T-helper 1 cell treated with Interleukin-12 subunit alpha and Interleukin-12 subunit beta and Interleukin-4 antibody, amounts not matched to agents 30 ng/mL and 1 ng/mL, for 36 hours (primary cell): Measurements from ENCODE around the gene CSF1R. TPM values are rescaled to one million over a fixed set of nuclear protein-coding genes. Genes with fewer than 3 reads are reported as not detected.
"Not testable (repeated sequence)": the region's sequence is repeated elsewhere in the genome, so short reads cannot be mapped to it uniquely, and the experiment has no call there.

Experiments
- intact Hi-C: fragments of 100-400 bp; cut with micrococcal nuclease; formaldehyde crosslinking; loops from one replicate; pipeline ENCODE4 v1.15.1; 2024
- total RNA-seq: library from RNA; stranded (reverse); gene quantifications from 2 replicates; pipeline ENCODE4 v1.2.3, GENCODE V29; 2022

CSF1R gene
- total RNA-seq, 1 donor from 2014 or later: 0.15 TPM

- intact Hi-C loops: no loop called here
Observed at GRCh38 chr5:150057511-150057910, 28.8 kb downstream of the CSF1R start.

- intact Hi-C loops: no loop called here
Observed at GRCh38 chr5:150057052-150057451, 29.3 kb downstream of the CSF1R start.

- intact Hi-C loops: no loop called here
Observed at GRCh38 chr5:150056075-150056443, 30.3 kb downstream of the CSF1R start.

- intact Hi-C loops: no loop called here
Observed at GRCh38 chr5:150055326-150056074, 30.9 kb downstream of the CSF1R start.

GRCh38 chr5:150054569-150054968, 31.8 kb downstream of the CSF1R start:
- intact Hi-C loops: no loop called here

- intact Hi-C loops: no loop called here
Observed at GRCh38 chr5:150053713-150054392, 32.5 kb downstream of the CSF1R start.

GRCh38 chr5:150052956-150053712, 33.2 kb downstream of the CSF1R start:
- intact Hi-C loops: no loop called here

- intact Hi-C loops: no loop called here
Observed at GRCh38 chr5:150052226-150052955, 34.0 kb downstream of the CSF1R start.

- intact Hi-C loops: no loop called here
Observed at GRCh38 chr5:150051657-150052195, 34.6 kb downstream of the CSF1R start.

- intact Hi-C loops: not testable (repeated sequence)
Observed at GRCh38 chr5:150050172-150050811, 36.1 kb downstream of the CSF1R start.

- intact Hi-C loops: no loop called here
Observed at GRCh38 chr5:150046031-150046430, 40.3 kb downstream of the CSF1R start.

GRCh38 chr5:150045549-150045948, 40.8 kb downstream of the CSF1R start:
- intact Hi-C loops: no loop called here

- intact Hi-C loops: loop anchor here (5.0 kb wide), 1 partner anchor 42 kb away; the partner anchor contains the start of genes HMGXB3 and TIGD6
Observed at GRCh38 chr5:150044712-150045111, 41.6 kb downstream of the CSF1R start.

GRCh38 chr5:150044329-150044681, 42.0 kb downstream of the CSF1R start:
- intact Hi-C loops: loop anchor here (5.0 kb wide), 1 partner anchor 42 kb away; the partner anchor contains the start of genes HMGXB3 and TIGD6

GRCh38 chr5:150043657-150044328, 42.6 kb downstream of the CSF1R start:
- intact Hi-C loops: loop anchor here (5.0 kb wide), 1 partner anchor 41 kb away; the partner anchor contains the start of genes HMGXB3 and TIGD6

GRCh38 chr5:150042459-150042858, 43.9 kb downstream of the CSF1R start:
- intact Hi-C loops: loop anchor here (5.0 kb wide), 1 partner anchor 40 kb away; the partner anchor contains the start of genes HMGXB3 and TIGD6

- intact Hi-C loops: loop anchor here (5.0 kb wide), 1 partner anchor 179 kb away; no protein-coding TSS in a partner anchor
Observed at GRCh38 chr5:150038547-150038946, 47.8 kb downstream of the CSF1R start.

- intact Hi-C loops: loop anchor here (5.0 kb wide), 1 partner anchor 181 kb away; no protein-coding TSS in a partner anchor
Observed at GRCh38 chr5:150036513-150036912, 49.8 kb downstream of the CSF1R start.

GRCh38 chr5:150035139-150035895, 51.0 kb downstream of the CSF1R start:
- intact Hi-C loops: loop anchor here (5.0 kb wide), 1 partner anchor 182 kb away; no protein-coding TSS in a partner anchor
